Activated CD4-positive, alpha-beta memory T cell treated with anti-CD3 and anti-CD28 coated beads, Interleukin-2, amount 10 ng/mL, durations not matched to agents 7 days and 5 days (primary cell): Measurements from ENCODE around the gene RCE1. TPM values are rescaled to one million over a fixed set of nuclear protein-coding genes. Genes with fewer than 3 reads are reported as not detected.

ENCODE experiments used
- CTCF ChIA-PET: fragments of 350-600 bp; sonication (Branson Sonifier 250); formaldehyde crosslinking; loops from one replicate; lab custom pipeline; 2021; ENCODE audit warnings: antibody characterized with exemption, inconsistent platforms; lab: Charles Lee
- POLR2A ChIA-PET: fragments of 350-600 bp; sonication (Branson Sonifier 250); formaldehyde crosslinking; loops from one replicate; lab custom pipeline; 2021; ENCODE audit warnings: antibody characterized with exemption; lab: Charles Lee
- DNase-seq: peaks from one replicate; pipeline ENCODE4 v3.0.0-alpha.2; 2020
- H3K27ac Mint-ChIP-seq: one replicate; pipeline ENCODE4 v1.8.0; 2021; ENCODE audit warnings: mild to moderate bottlenecking, mixed read lengths
- H3K27me3 Mint-ChIP-seq: one replicate; pipeline ENCODE4 v1.8.0; 2021; ENCODE audit warnings: mixed read lengths
- H3K36me3 Mint-ChIP-seq: one replicate; pipeline ENCODE4 v1.8.0; 2021; ENCODE audit warnings: low read depth, mixed read lengths
- H3K4me1 Mint-ChIP-seq: one replicate; pipeline ENCODE4 v1.8.0; 2021; ENCODE audit warnings: mixed read lengths
- H3K4me3 Mint-ChIP-seq: one replicate; pipeline ENCODE4 v1.8.0; 2021; ENCODE audit warnings: mild to moderate bottlenecking, mixed read lengths
- H3K9me3 Mint-ChIP-seq: one replicate; pipeline ENCODE4 v1.8.0; 2021; ENCODE audit warnings: mixed read lengths
- total RNA-seq, 2 experiments: library from RNA; stranded (reverse); gene quantifications; one replicate each; pipeline ENCODE4 v1.2.3, GENCODE V29; 2021

Gene RCE1
- total RNA-seq, 2 experiments from 2014 or later, result 21.2 to 22.0 TPM

GRCh38 chr11:66861774-66862558 is 18.7 kb downstream of the RCE1 start:
- Mint-ChIP-seq H3K36me3 (no peaks in the 10 kb centered on the region), H3K27me3 (no peaks in the 10 kb centered on the region), H3K4me3 (no peak overlapping the region), H3K9me3 (no peaks in the 10 kb centered on the region), H3K27ac (no peak overlapping the region), H3K4me1 (peaks cover 5% of the 10 kb centered on the region)
- no peak for DNase-seq
- CTCF ChIA-PET, result no interaction called here
- POLR2A ChIA-PET, result interaction anchor here (1.5 kb wide), 1 partner anchor 20 kb away, joined by 4 read pairs; no protein-coding TSS in a partner anchor

GRCh38 chr11:66862559-66863037 is 19.4 kb downstream of the RCE1 start:
- Mint-ChIP-seq H3K4me1 (peaks cover 5% of the 10 kb centered on the region), H3K9me3 (no peaks in the 10 kb centered on the region), H3K36me3 (no peaks in the 10 kb centered on the region), H3K4me3 (no peak overlapping the region), H3K27me3 (no peaks in the 10 kb centered on the region), H3K27ac (no peak overlapping the region)
- DNase-seq, result no peak
- ChIA-PET CTCF (no interaction called here), POLR2A (no interaction called here)

- Mint-ChIP-seq H3K27me3 (no peaks in the 10 kb centered on the region), H3K4me1 (peaks cover 1% of the 10 kb centered on the region), H3K4me3 (no peak overlapping the region), H3K9me3 (no peaks in the 10 kb centered on the region), H3K27ac (no peak overlapping the region), H3K36me3 (no peaks in the 10 kb centered on the region)
- POLR2A ChIA-PET, result no interaction called here
- CTCF ChIA-PET, result no interaction called here
- DNase-seq, result no peak
Observed at GRCh38 chr11:66863428-66864125, 20.3 kb downstream of the RCE1 start.

- no peaks in the 10 kb centered on the region for H3K9me3 Mint-ChIP-seq
Observed at GRCh38 chr11:66864172-66864901, 21.1 kb downstream of the RCE1 start.

GRCh38 chr11:66864924-66865697 is 21.9 kb downstream of the RCE1 start:
- H3K9me3 Mint-ChIP-seq, result no peaks in the 10 kb centered on the region
- ChIA-PET CTCF (no interaction called here), POLR2A (interaction anchor here (0.9 to 1.8 kb wide), 3 partner anchors 9 to 23 kb away, joined by 3 to 5 read pairs (median 3); partner anchors contain the start of gene RCE1)
- H3K27ac Mint-ChIP-seq, result no peak overlapping the region
- H3K4me3 Mint-ChIP-seq, result no peak overlapping the region
- H3K4me1 Mint-ChIP-seq, result peaks cover 12% of the 10 kb centered on the region
- H3K27me3 Mint-ChIP-seq, result no peaks in the 10 kb centered on the region
- no peak for DNase-seq
- H3K36me3 Mint-ChIP-seq, result no peaks in the 10 kb centered on the region

More at GRCh38 chr11:66864172-66864901, 21.1 kb downstream of the RCE1 start:
- ChIA-PET CTCF (no interaction called here), POLR2A (interaction anchor here (0.9 to 1.8 kb wide), 2 partner anchors 21 to 22 kb away, joined by 3 to 5 read pairs; partner anchors contain the start of gene RCE1)
- Mint-ChIP-seq H3K27ac (no peak overlapping the region), H3K4me3 (no peak overlapping the region), H3K4me1 (peaks cover 9% of the 10 kb centered on the region), H3K36me3 (no peaks in the 10 kb centered on the region), H3K27me3 (no peaks in the 10 kb centered on the region)
- no peak for DNase-seq

- POLR2A ChIA-PET, result interaction anchor here (1.4 to 1.5 kb wide), 2 partner anchors 10 to 23 kb away, joined by 3 to 6 read pairs; partner anchors contain the start of gene RCE1
- H3K9me3 Mint-ChIP-seq, result no peaks in the 10 kb centered on the region
- no peaks in the 10 kb centered on the region for H3K36me3 Mint-ChIP-seq
- no peak for DNase-seq
- H3K27ac Mint-ChIP-seq, result no peak overlapping the region
- H3K4me3 Mint-ChIP-seq, result no peak overlapping the region
- peaks cover 12% of the 10 kb centered on the region for H3K4me1 Mint-ChIP-seq
- no peaks in the 10 kb centered on the region for H3K27me3 Mint-ChIP-seq
- CTCF ChIA-PET, result interaction anchor here (2.1 kb wide), 1 partner anchor 10 kb away, joined by 4 read pairs; no protein-coding TSS in a partner anchor
Observed at GRCh38 chr11:66866007-66866406, 22.8 kb downstream of the RCE1 start.

GRCh38 chr11:66866511-66866986 is 23.3 kb downstream of the RCE1 start:
- H3K27me3 Mint-ChIP-seq, result no peaks in the 10 kb centered on the region
- H3K4me3 Mint-ChIP-seq, result no peak overlapping the region
- no peaks in the 10 kb centered on the region for H3K36me3 Mint-ChIP-seq
- no peak for DNase-seq
- peak overlapping the region; percentile 31 for H3K27ac Mint-ChIP-seq
- peaks cover 12% of the 10 kb centered on the region for H3K4me1 Mint-ChIP-seq
- H3K9me3 Mint-ChIP-seq, result no peaks in the 10 kb centered on the region
- ChIA-PET POLR2A (interaction anchor here (1.4 to 1.5 kb wide), 2 partner anchors 11 to 24 kb away, joined by 3 to 6 read pairs; partner anchors contain the start of gene RCE1), CTCF (interaction anchor here (1.6 to 2.1 kb wide), 2 partner anchors 11 to 17 kb away, joined by 4 to 7 read pairs; no protein-coding TSS in a partner anchor)

- CTCF ChIA-PET, result interaction anchor here (1.6 to 2.1 kb wide), 2 partner anchors 12 to 16 kb away, joined by 4 to 7 read pairs; no protein-coding TSS in a partner anchor
- H3K9me3 Mint-ChIP-seq, result no peaks in the 10 kb centered on the region
- H3K27ac Mint-ChIP-seq, result no peak overlapping the region
- H3K4me3 Mint-ChIP-seq, result no peak overlapping the region
- no peaks in the 10 kb centered on the region for H3K36me3 Mint-ChIP-seq
- peaks cover 12% of the 10 kb centered on the region for H3K4me1 Mint-ChIP-seq
- H3K27me3 Mint-ChIP-seq, result no peaks in the 10 kb centered on the region
- POLR2A ChIA-PET, result interaction anchor here (0.7 to 1.4 kb wide), 2 partner anchors 25 kb away, joined by 3 to 6 read pairs; partner anchors contain the start of gene RCE1
- DNase-seq, result no peak
Observed at GRCh38 chr11:66867425-66868040, 24.3 kb downstream of the RCE1 start.

GRCh38 chr11:66868082-66868725 is 25.0 kb downstream of the RCE1 start:
- H3K36me3 Mint-ChIP-seq, result no peaks in the 10 kb centered on the region
- no peak for DNase-seq
- no peak overlapping the region for H3K27ac Mint-ChIP-seq
- no peaks in the 10 kb centered on the region for H3K27me3 Mint-ChIP-seq
- ChIA-PET CTCF (interaction anchor here (1.6 to 2.1 kb wide), 2 partner anchors 12 to 15 kb away, joined by 4 to 7 read pairs; no protein-coding TSS in a partner anchor), POLR2A (interaction anchor here (0.7 kb wide), 1 partner anchor 26 kb away, joined by 3 read pairs; no protein-coding TSS in a partner anchor)
- peaks cover 12% of the 10 kb centered on the region for H3K4me1 Mint-ChIP-seq
- no peaks in the 10 kb centered on the region for H3K9me3 Mint-ChIP-seq
- H3K4me3 Mint-ChIP-seq, result no peak overlapping the region

GRCh38 chr11:66868726-66869566 is 25.7 kb downstream of the RCE1 start:
- H3K9me3 Mint-ChIP-seq, result no peaks in the 10 kb centered on the region
- no peak overlapping the region for H3K4me3 Mint-ChIP-seq
- no peaks in the 10 kb centered on the region for H3K27me3 Mint-ChIP-seq
- peak; percentile 84 for DNase-seq
- peaks cover 12% of the 10 kb centered on the region for H3K4me1 Mint-ChIP-seq
- POLR2A ChIA-PET, result no interaction called here
- CTCF ChIA-PET, result interaction anchor here (0.8 kb wide), 1 partner anchor 13 kb away, joined by 3 read pairs; no protein-coding TSS in a partner anchor
- no peaks in the 10 kb centered on the region for H3K36me3 Mint-ChIP-seq
- no peak overlapping the region for H3K27ac Mint-ChIP-seq
